Fibroblast of lung (primary cell): ENCODE data around the gene IL18RAP. TPM values are rescaled to one million over a fixed set of nuclear protein-coding genes. Genes with fewer than 3 reads are reported as not detected.

Source experiments
- DNase-seq, 2 donors: peaks; one replicate each; pipeline versions ENCODE4 v3.0.0 to v3.0.0-alpha.2; 2010; ENCODE audit warnings: low read depth in 2 of 2
- H2AFZ ChIP-seq: 2 replicates; pipeline ENCODE4 v1.5.1; 2012; ENCODE audit warnings: low read length, control low read depth, inconsistent platforms
- H3K27ac ChIP-seq: 2 replicates; pipeline ENCODE4 v1.5.1; 2011; ENCODE audit warnings: low read length, control low read depth; ENCODE audit not compliant: insufficient read depth
- H3K27me3 ChIP-seq: 2 replicates; pipeline ENCODE4 v1.5.1; 2011; ENCODE audit warnings: mild to moderate bottlenecking, low read length; ENCODE audit not compliant: control insufficient read depth, insufficient read depth
- H3K36me3 ChIP-seq: 2 replicates; pipeline ENCODE4 v1.5.1; 2011; ENCODE audit warnings: low read length; ENCODE audit not compliant: control insufficient read depth, insufficient read depth
- H3K4me1 ChIP-seq: 2 replicates; pipeline ENCODE4 v1.5.1; 2011; ENCODE audit warnings: low read length; ENCODE audit not compliant: control insufficient read depth, insufficient read depth; ENCODE audit errors: extremely low read depth
- H3K4me2 ChIP-seq: 2 replicates; pipeline ENCODE4 v1.5.1; 2011; ENCODE audit warnings: low read length, control low read depth; ENCODE audit not compliant: insufficient read depth; ENCODE audit errors: extremely low read depth
- H3K4me3 ChIP-seq, 4 experiments: fragments of 200-600 bp in 1 of 4; sonication (generic) in 1 of 4; replicated peaks in 1 of 4; 2 replicates each; pipeline ENCODE4 v1.5.1; 2011 to 2016; ENCODE audit warnings: low read length in 4 of 4, low read depth in 3 of 4, mild to moderate bottlenecking in 3 of 4, control low read depth in 2 of 4, inconsistent platforms in 1 of 4, mixed read lengths in 1 of 4; ENCODE audit not compliant: insufficient read depth in 1 of 4; ENCODE audit errors: control extremely low read depth in 1 of 4
- H3K79me2 ChIP-seq: 2 replicates; pipeline ENCODE4 v1.5.1; 2012; ENCODE audit warnings: mild to moderate bottlenecking, low read length, inconsistent platforms; ENCODE audit not compliant: control insufficient read depth, insufficient read depth
- H3K9ac ChIP-seq: 2 replicates; pipeline ENCODE4 v1.5.1; 2011; ENCODE audit warnings: mild to moderate bottlenecking, low read length, control low read depth; ENCODE audit not compliant: insufficient read depth
- H3K9me3 ChIP-seq: 2 replicates; pipeline ENCODE4 v1.5.1; 2012; ENCODE audit warnings: low read depth, low read length; ENCODE audit not compliant: control insufficient read depth, insufficient read depth
- H4K20me1 ChIP-seq: 2 replicates; pipeline ENCODE4 v1.5.1; 2011; ENCODE audit warnings: low read length; ENCODE audit not compliant: control insufficient read depth, insufficient read depth; ENCODE audit errors: extremely low read depth
- CTCF ChIP-seq, 2 donors: IDR thresholded peaks in 1 of 2; conservative IDR thresholded peaks in 1 of 2; 1 replicate in 1 of 2; 2 replicates in 1 of 2; pipeline ENCODE4 v1.5.1; 2011 to 2012; ENCODE audit warnings: low read length in 2 of 2, control low read depth in 1 of 2, inconsistent platforms in 1 of 2, low read depth in 1 of 2, mild to moderate bottlenecking in 1 of 2
- EZH2 ChIP-seq: IDR thresholded peaks from 2 replicates; pipeline ENCODE4 v1.5.1; 2012; ENCODE audit warnings: low read length, control low read depth, mild to moderate bottlenecking; ENCODE audit errors: missing control alignments
- polyA plus RNA-seq, 2 donors: library from polyadenylated mRNA; depleted of rRNA in 1 of 2; stranded (reverse) in 1 of 2; unstranded in 1 of 2; fragments of >200 nt; gene quantifications; 2 replicates each; pipeline ENCODE4 v1.2.1, GENCODE V29; 2011 to 2012; ENCODE audit warnings: missing spikeins in 1 of 2
- total RNA-seq: library from RNA; depleted of rRNA; stranded (reverse); fragments of >200 nt; gene quantifications from 2 replicates; pipeline ENCODE4 v1.2.1, GENCODE V29; 2014

The IL18RAP gene
- total and polyA plus RNA-seq, 2 donors (not counting 1 experiment from before 2014, with no cell fraction given), result not detected

GRCh38 chr2:102418421-102418961, 4.5 kb upstream of the IL18RAP start:
- no peaks in the 10 kb centered on the region for H3K4me1 ChIP-seq
- H4K20me1 ChIP-seq, result no peaks in the 10 kb centered on the region
- peak in 1 of 2 donors; percentile 48 for DNase-seq
- no peak overlapping the region for H3K9ac ChIP-seq
- no peak overlapping the region for H2AFZ ChIP-seq
- H3K9me3 ChIP-seq, result no peaks in the 10 kb centered on the region
- H3K4me2 ChIP-seq, result no peak overlapping the region
- no peak for TF ChIP-seq CTCF (conservative IDR thresholded peaks at IDR 0.05 in 1 of 2, IDR thresholded peaks at IDR 0.05 in 1 of 2; ENCODE audit: low read depth in 1 of 2, low read length in 2 of 2)
- no peak for TF ChIP-seq EZH2
- no peak overlapping the region for H3K27ac ChIP-seq
- no peaks in the 10 kb centered on the region for H3K36me3 ChIP-seq
- no peak overlapping the region for H3K4me3 ChIP-seq
- peaks cover 5% of the 10 kb centered on the region for H3K27me3 ChIP-seq
- no peaks in the 10 kb centered on the region for H3K79me2 ChIP-seq

GRCh38 chr2:102420290-102420689, 2.7 kb upstream of the IL18RAP start:
- no peaks in the 10 kb centered on the region for H3K4me1 ChIP-seq
- H3K79me2 ChIP-seq, result no peaks in the 10 kb centered on the region
- H3K27ac ChIP-seq, result no peak overlapping the region
- DNase-seq, result no peak
- no peaks in the 10 kb centered on the region for H3K9me3 ChIP-seq
- no peak overlapping the region for H3K9ac ChIP-seq
- no peak overlapping the region for H3K4me2 ChIP-seq
- TF ChIP-seq EZH2, result no peak
- no peak for TF ChIP-seq CTCF (conservative IDR thresholded peaks at IDR 0.05 in 1 of 2, IDR thresholded peaks at IDR 0.05 in 1 of 2; ENCODE audit: low read depth in 1 of 2, low read length in 2 of 2)
- H2AFZ ChIP-seq, result no peak overlapping the region
- no peaks in the 10 kb centered on the region for H3K36me3 ChIP-seq
- no peak overlapping the region for H3K4me3 ChIP-seq
- H4K20me1 ChIP-seq, result no peaks in the 10 kb centered on the region
- peaks cover 7% of the 10 kb centered on the region for H3K27me3 ChIP-seq

GRCh38 chr2:102421890-102422759, 835 bp upstream of the IL18RAP start:
- no peak overlapping the region for H3K4me3 ChIP-seq
- no peak overlapping the region for H3K9ac ChIP-seq
- no peak overlapping the region for H2AFZ ChIP-seq
- no peak overlapping the region for H3K4me2 ChIP-seq
- no peaks in the 10 kb centered on the region for H3K9me3 ChIP-seq
- no peaks in the 10 kb centered on the region for H3K4me1 ChIP-seq
- H3K27me3 ChIP-seq, result peaks cover 7% of the 10 kb centered on the region
- H4K20me1 ChIP-seq, result no peaks in the 10 kb centered on the region
- H3K79me2 ChIP-seq, result no peaks in the 10 kb centered on the region
- DNase-seq, result no peak
- no peaks in the 10 kb centered on the region for H3K36me3 ChIP-seq
- H3K27ac ChIP-seq, result no peak overlapping the region
- TF ChIP-seq EZH2 (no peak), CTCF (conservative IDR thresholded peaks at IDR 0.05 in 1 of 2, IDR thresholded peaks at IDR 0.05 in 1 of 2; ENCODE audit: low read depth in 1 of 2, low read length in 2 of 2) (no peak)
